GM12865 (cell line): ENCODE data around the gene KIF26B.
A peak's percentile ranks its signal among the peaks of the same experiment; 100 is the strongest.

ENCODE experiments used
- DNase-seq: peaks from one replicate; pipeline ENCODE4 v3.0.0; 2010; ENCODE audit warnings: low read depth
- H3K4me3 ChIP-seq: 2 replicates; pipeline ENCODE4 v1.5.1; 2011; ENCODE audit warnings: mild to moderate bottlenecking, low read depth, low read length, control low read depth
- TF ChIP-seq, protein P1 (sequence below): IDR thresholded peaks from 2 replicates; pipeline ENCODE4 v1.5.1; 2011; ENCODE audit warnings: low read length, control low read depth, low read depth, inconsistent platforms; ENCODE audit not compliant: insufficient read depth; ENCODE audit errors: missing control alignments

Gene KIF26B

DNA sequence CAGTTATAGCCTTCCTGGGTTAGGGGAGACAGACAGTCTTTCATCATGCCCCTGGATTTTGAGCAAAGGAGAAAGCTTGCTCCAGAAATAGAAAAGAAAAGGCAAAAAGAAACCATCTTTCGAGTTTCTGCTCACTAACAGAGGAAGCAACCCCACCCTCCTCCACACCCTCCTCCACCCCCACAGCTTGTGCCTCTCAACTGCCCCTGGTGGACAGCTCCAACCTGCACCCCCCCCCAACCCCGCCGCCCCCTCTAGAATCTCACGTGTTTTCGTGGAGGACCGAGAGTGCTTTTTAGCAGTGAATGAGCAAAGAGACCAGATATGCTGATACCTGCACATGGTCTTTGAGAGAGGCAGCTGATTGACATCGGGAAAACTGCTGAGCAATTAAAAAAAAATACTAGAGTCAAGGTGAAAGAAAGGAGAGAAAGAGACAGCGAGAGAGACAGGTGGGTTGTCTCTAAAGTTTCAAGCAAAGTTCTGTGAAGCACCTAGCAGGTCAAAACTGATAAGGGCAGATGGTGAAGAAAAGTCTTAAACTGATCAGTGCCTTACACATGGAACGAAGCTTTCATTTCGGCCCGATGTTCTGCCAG, 358.3 kb downstream of the KIF26B start:
- DNase-seq = peak; percentile 41
- TF ChIP-seq, protein P1, sequence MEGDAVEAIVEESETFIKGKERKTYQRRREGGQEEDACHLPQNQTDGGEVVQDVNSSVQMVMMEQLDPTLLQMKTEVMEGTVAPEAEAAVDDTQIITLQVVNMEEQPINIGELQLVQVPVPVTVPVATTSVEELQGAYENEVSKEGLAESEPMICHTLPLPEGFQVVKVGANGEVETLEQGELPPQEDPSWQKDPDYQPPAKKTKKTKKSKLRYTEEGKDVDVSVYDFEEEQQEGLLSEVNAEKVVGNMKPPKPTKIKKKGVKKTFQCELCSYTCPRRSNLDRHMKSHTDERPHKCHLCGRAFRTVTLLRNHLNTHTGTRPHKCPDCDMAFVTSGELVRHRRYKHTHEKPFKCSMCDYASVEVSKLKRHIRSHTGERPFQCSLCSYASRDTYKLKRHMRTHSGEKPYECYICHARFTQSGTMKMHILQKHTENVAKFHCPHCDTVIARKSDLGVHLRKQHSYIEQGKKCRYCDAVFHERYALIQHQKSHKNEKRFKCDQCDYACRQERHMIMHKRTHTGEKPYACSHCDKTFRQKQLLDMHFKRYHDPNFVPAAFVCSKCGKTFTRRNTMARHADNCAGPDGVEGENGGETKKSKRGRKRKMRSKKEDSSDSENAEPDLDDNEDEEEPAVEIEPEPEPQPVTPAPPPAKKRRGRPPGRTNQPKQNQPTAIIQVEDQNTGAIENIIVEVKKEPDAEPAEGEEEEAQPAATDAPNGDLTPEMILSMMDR = peak; percentile 13
- H3K4me3 ChIP-seq = no peak overlapping the region

DNA sequence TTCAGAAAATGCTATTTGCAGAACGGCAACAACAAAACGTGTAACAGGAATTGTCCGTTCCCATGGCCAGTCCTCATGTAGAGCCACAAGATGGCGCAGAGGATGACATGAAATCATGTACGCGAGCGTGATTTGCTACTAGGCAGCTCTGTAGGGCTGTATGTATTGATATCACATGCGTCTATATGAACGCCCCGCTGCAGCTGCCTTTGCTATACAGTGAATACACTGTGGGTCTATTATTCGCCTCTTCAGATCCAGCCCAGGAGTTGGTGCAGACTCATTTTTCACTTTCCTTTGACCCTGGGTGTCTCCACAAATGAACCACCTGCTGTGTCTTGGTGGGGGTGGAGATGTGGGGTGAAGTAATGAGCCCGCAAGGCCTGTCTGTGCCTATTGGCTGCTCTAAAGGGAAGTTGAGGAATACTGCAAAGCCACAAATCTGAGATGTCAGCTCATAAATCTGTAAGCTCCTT, 361.5 kb downstream of the KIF26B start:
- TF ChIP-seq, protein P1 = no peak
- no peak for DNase-seq
- H3K4me3 ChIP-seq = no peak overlapping the region

DNA sequence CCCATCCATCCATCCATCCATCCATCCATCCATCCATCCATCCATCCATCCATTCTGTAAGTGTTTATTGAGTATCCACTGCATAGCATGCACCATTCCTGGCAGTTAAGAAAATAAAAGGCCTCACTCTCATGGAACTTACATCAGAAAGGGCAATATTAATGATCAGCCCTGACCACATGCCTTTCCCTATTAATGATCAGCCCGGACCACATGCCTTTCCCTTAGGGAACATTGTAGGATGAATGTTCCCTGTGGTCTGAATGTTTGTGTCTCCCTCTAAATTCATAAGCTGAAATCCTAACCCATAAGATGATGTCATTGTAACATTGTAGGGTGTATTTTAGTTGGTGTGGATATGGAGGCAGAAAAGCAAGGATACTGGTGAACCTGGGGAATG, 365.8 kb downstream of the KIF26B start:
- no peak overlapping the region for H3K4me3 ChIP-seq
- TF ChIP-seq, protein P1 = no peak
- DNase-seq = no peak

DNA sequence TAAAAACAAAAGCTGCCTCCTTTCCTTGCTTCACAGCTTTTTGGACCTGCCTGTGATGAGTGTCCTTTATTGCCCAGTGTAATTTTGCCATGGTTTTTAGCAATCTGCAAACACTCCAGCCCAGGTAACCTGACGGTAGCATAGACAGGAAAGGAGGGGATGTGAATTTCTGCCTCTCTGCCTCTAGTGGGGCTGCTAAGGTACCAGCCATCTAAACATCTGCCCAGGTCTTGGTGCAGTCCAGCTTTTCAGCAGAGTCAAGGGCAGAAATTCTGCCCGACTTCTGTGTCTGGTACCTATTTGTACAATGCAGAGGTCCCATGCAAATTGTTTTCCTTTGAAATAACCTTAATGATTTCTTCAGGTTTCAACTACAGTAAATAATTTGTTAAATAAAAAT, 371.4 kb downstream of the KIF26B start:
- no peak overlapping the region for H3K4me3 ChIP-seq
- DNase-seq = no peak
- TF ChIP-seq, protein P1 = no peak

DNA sequence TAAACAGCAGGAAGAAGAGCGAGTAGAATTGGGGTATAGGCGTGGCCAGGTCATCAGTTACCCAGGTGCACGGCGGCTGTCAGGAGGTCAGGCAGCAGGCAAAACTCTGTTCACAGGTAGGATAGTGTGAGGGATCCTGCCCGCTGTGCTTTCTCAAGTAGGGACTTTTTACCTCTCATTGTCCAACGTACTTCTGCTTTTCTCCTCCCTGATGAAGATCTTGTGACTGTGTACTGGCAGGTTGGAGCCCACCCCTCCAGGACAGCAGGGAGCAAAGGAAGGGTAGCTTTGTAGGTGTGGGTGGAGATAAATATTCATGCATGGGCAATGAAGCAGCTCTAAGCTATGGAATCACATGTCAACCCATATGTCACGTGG, 373.5 kb downstream of the KIF26B start:
- DNase-seq = no peak
- no peak overlapping the region for H3K4me3 ChIP-seq
- TF ChIP-seq, protein P1 = no peak

DNA sequence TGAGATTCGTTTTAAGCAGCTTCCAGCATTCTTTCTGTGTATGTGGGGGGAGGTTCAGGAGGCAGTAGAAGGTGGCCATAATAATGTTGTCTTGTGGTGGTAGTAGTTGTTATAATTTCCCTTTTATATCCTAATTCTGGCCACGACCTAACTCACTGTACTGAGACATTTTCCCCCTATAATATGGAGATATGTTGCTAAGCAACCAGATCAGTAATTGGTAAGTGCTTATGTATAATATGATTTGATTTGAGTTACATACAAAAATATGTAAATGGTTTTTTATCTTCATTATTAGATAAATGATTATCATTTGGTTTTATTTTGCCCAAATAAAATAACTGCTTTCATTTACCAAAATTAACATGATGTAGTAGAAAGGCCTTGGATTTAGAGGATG, 376.2 kb downstream of the KIF26B start:
- H3K4me3 ChIP-seq = no peak overlapping the region
- TF ChIP-seq, protein P1 = no peak
- no peak for DNase-seq

DNA sequence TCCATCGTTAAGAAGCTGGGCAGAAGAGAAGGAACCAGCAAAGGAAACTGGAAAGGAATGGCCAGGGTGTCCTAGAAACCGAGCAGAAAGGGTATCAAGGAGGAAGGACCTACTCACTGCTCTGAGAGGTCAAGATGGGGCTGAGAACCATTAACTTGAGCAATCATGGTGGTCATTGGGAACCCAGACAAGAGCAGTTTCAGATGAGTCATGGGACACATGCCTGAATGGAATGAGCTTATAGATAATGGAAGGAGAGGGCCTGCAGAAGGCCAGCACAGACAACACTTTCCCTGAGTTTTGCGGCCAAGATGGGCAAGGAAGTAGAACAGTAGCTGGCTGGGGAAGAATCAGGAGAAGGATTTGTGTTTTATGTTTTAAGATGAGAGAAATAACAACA, 383.2 kb downstream of the KIF26B start:
- DNase-seq = no peak
- TF ChIP-seq, protein P1 = no peak
- no peak overlapping the region for H3K4me3 ChIP-seq
